MM.1S (cell line): ENCODE measurements around the gene HOXC10.

Source experiments
- DNase-seq: peaks from one replicate; pipeline ENCODE4 v3.0.0-alpha.2; 2015
- H2AFZ ChIP-seq: fragments of 300-600 bp; sonication (generic); 2 replicates; pipeline ENCODE4 v1.6.0; 2016; ENCODE audit warnings: antibody characterized with exemption, low read length
- H3F3A ChIP-seq: fragments of 300-600 bp; sonication (generic); 2 replicates; pipeline ENCODE4 v1.6.1; 2016; ENCODE audit warnings: mild to moderate bottlenecking, antibody characterized with exemption, low read length, moderate library complexity, mixed read lengths; ENCODE audit not compliant: insufficient read depth
- H3K27ac ChIP-seq: fragments of 300-600 bp; sonication (generic); 2 replicates; pipeline ENCODE4 v1.5.1; 2016; ENCODE audit warnings: mild to moderate bottlenecking, low read length
- H3K27me3 ChIP-seq: fragments of 300-600 bp; sonication (generic); replicated peaks from 2 replicates; pipeline ENCODE4 v1.6.0; 2016; ENCODE audit warnings: low read length; ENCODE audit not compliant: insufficient read depth
- H3K36me3 ChIP-seq: fragments of 300-600 bp; sonication (generic); replicated peaks from 2 replicates; pipeline ENCODE4 v1.6.1; 2016; ENCODE audit warnings: mild to moderate bottlenecking, low read length, mixed read lengths; ENCODE audit not compliant: insufficient read depth
- H3K4me1 ChIP-seq: fragments of 300-600 bp; sonication (generic); 2 replicates; pipeline ENCODE4 v1.6.1; 2016; ENCODE audit warnings: low read length, mixed read lengths
- H3K4me2 ChIP-seq: fragments of 300-600 bp; sonication (generic); 2 replicates; pipeline ENCODE4 v1.6.0; 2016; ENCODE audit warnings: low read depth, low read length
- H3K4me3 ChIP-seq: fragments of 300-600 bp; sonication (generic); 2 replicates; pipeline ENCODE4 v1.5.1; 2016; ENCODE audit warnings: low read length, mixed read lengths
- H3K79me2 ChIP-seq: fragments of 300-600 bp; sonication (generic); 2 replicates; pipeline ENCODE4 v1.6.1; 2016; ENCODE audit warnings: mixed run types, low read length, mixed read lengths
- H3K9ac ChIP-seq: fragments of 300-600 bp; sonication (generic); 2 replicates; pipeline ENCODE4 v1.6.1; 2016; ENCODE audit warnings: low read length, mixed read lengths
- H3K9me2 ChIP-seq: fragments of 300-600 bp; sonication (generic); replicated peaks from 2 replicates; pipeline ENCODE4 v1.6.1; 2016; ENCODE audit warnings: mild to moderate bottlenecking, low read length, mixed read lengths; ENCODE audit not compliant: insufficient read depth
- H3K9me3 ChIP-seq: fragments of 300-600 bp; sonication (generic); replicated peaks from 2 replicates; pipeline ENCODE4 v1.6.1; 2016; ENCODE audit warnings: mild to moderate bottlenecking, low read length, mixed read lengths; ENCODE audit not compliant: insufficient read depth
- H4K20me1 ChIP-seq: fragments of 300-600 bp; sonication (generic); 2 replicates; pipeline ENCODE4 v1.6.1; 2016; ENCODE audit warnings: mild to moderate bottlenecking, low read length, moderate library complexity, mixed read lengths; ENCODE audit not compliant: insufficient read depth
- EZH2 ChIP-seq: fragments of 300-600 bp; sonication (generic); optimal IDR thresholded peaks from 2 replicates; pipeline ENCODE3; 2017; ENCODE audit warnings: low read depth, mild to moderate bottlenecking, antibody characterized with exemption, low read length, mixed read lengths
- EZH2phosphoT487 ChIP-seq: fragments of 300-600 bp; sonication (generic); IDR thresholded peaks from 2 replicates; pipeline ENCODE4 v1.6.1; 2018; ENCODE audit warnings: antibody characterized with exemption, low read length
- TF ChIP-seq, protein P1 (sequence below): fragments of 300-600 bp; sonication (generic); IDR thresholded peaks from 2 replicates; pipeline ENCODE4 v1.5.1; 2016; ENCODE audit warnings: antibody characterized with exemption, low read length, mixed read lengths

The HOXC10 gene

DNA sequence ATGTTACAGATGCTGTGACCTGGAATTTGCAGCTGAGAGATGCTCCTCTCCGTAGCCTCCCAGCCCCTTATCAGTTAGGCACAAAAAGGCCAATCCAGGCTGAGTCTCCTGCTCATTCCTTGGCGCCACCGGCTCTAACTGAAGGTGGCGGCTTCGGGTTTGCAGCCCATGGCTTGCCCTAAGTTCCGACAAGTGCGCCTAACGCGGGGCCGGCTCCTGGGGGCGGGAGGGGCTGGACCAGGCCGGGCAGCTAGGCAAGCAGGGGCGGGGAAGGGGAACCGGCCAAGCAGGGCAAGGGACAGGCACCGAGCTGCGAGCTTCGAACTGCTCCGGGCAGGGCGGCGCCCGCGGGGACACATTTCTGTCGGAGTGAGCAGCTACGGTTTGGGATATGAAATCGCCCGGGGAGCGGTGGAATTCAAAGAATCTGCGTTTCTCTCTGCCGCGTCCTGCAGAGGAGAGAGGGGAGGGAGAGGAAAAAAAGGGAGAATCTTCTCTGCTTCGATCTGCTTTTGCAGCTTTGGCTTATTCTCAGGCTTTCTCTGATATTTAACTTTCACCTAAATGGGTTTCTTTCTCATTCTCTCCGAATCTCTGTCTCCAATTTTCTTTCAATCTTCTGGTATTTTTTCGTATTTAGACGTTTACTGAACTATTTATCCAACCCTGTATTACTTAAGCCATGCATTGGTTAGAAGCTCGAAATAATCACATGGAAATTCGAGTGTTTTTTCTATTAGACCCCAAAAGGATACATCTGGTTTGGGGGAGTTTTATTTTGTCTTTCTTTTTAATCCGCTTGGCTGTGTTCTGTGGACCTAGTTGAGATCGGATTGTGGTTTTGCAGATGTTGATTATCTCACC, 31.8 kb upstream of the HOXC10 start:
- no peaks in the 10 kb centered on the region for H3F3A ChIP-seq
- no peaks in the 10 kb centered on the region for H3K9me3 ChIP-seq
- no peaks in the 10 kb centered on the region for H4K20me1 ChIP-seq
- no peak overlapping the region for H3K9ac ChIP-seq
- peaks cover 99% of the 10 kb centered on the region for H3K27me3 ChIP-seq
- 0 out of 2 replicates have a peak, but pooled peaks cover 5% of the 10 kb centered on the region for H3K4me1 ChIP-seq
- H3K4me2 ChIP-seq, result no peak overlapping the region
- H3K79me2 ChIP-seq, result no peaks in the 10 kb centered on the region
- H3K27ac ChIP-seq, result no peak overlapping the region
- TF ChIP-seq, protein P1, sequence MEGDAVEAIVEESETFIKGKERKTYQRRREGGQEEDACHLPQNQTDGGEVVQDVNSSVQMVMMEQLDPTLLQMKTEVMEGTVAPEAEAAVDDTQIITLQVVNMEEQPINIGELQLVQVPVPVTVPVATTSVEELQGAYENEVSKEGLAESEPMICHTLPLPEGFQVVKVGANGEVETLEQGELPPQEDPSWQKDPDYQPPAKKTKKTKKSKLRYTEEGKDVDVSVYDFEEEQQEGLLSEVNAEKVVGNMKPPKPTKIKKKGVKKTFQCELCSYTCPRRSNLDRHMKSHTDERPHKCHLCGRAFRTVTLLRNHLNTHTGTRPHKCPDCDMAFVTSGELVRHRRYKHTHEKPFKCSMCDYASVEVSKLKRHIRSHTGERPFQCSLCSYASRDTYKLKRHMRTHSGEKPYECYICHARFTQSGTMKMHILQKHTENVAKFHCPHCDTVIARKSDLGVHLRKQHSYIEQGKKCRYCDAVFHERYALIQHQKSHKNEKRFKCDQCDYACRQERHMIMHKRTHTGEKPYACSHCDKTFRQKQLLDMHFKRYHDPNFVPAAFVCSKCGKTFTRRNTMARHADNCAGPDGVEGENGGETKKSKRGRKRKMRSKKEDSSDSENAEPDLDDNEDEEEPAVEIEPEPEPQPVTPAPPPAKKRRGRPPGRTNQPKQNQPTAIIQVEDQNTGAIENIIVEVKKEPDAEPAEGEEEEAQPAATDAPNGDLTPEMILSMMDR, result no peak
- TF ChIP-seq EZH2phosphoT487, result 0 out of 2 replicates have a peak, but pooled peaks have one; percentile 29
- no peak for TF ChIP-seq EZH2
- H3K36me3 ChIP-seq, result no peaks in the 10 kb centered on the region
- no peaks in the 10 kb centered on the region for H3K9me2 ChIP-seq
- H3K4me3 ChIP-seq, result no peak overlapping the region
- DNase-seq, result no peak
- no peak overlapping the region for H2AFZ ChIP-seq

DNA sequence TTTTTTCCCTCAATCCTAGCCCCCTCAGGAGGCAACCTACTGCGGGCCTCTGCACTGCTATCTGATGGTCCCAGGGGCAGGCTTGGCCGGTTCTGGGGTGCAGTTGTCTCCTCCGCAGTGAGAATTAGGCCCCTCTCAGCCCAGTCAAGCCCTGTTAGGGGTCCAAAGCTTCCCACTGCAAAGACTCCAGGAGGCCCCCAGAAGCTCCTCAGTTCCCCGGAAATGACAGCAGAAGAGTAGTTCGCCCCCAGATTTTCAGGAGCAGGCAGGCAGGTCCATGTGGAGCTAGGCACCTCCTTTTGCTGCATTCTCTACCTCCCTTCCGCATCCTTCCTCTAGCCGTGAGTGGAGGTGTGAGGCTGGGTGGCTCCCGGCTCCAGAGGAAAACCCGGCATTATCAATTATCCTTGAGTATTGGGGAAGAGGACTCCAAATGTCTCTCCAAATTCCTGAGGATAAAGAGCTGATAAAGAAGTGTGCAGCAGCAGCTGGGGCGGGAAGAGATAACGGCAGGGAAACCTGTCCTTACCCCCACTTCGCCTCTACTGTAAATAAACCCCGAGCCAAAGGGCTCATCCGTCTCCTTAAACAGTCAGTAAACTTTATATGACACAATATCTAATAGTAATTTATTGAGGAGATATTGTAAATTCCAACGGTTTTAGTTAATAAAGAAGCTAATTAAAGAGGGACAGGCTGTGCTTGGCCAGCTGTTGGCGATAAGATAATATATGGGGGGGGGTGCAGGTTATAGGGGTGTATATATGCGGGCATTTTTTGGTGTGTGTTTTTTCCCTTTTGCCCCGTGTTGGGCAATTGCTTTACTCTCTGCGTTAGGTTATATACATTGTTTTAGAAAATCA, 30.9 kb upstream of the HOXC10 start:
- TF ChIP-seq, protein P1, result no peak
- TF ChIP-seq EZH2 (no peak), EZH2phosphoT487 (no peak)
- H3K9ac ChIP-seq, result no peak overlapping the region
- H3K9me2 ChIP-seq, result no peaks in the 10 kb centered on the region
- no peak overlapping the region for H3K27ac ChIP-seq
- peaks cover 99% of the 10 kb centered on the region for H3K27me3 ChIP-seq
- H2AFZ ChIP-seq, result no peak overlapping the region
- H3K4me1 ChIP-seq, result 0 out of 2 replicates have a peak, but pooled peaks cover 5% of the 10 kb centered on the region
- no peaks in the 10 kb centered on the region for H3K9me3 ChIP-seq
- no peaks in the 10 kb centered on the region for H3K79me2 ChIP-seq
- DNase-seq, result no peak
- H4K20me1 ChIP-seq, result no peaks in the 10 kb centered on the region
- H3F3A ChIP-seq, result no peaks in the 10 kb centered on the region
- H3K36me3 ChIP-seq, result no peaks in the 10 kb centered on the region
- no peak overlapping the region for H3K4me3 ChIP-seq
- H3K4me2 ChIP-seq, result no peak overlapping the region

DNA sequence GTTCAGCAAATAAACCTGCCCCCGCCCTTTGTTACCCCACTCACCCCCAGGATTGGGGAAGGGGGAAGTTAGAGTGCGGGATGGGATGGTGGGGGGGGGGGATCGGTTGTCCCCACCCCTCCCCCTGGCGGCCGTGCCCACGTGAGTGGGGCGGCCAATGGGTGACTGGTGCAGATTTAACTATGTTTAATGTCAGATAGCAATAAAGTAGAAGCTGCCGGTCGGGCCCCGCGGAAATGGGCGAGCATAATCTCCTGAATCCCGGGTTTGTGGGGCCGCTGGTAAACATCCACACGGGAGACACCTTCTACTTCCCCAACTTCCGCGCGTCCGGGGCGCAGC, 30.3 kb upstream of the HOXC10 start, which contains the start of gene HOXC12:
Gene HOXC12, plus strand, starts transcription at position 210 of the 342 bp plus-strand sequence. Its CDS starts 27 bp downstream, at position 237.
- Histone ChIP-seq H3K9me3 (no peaks in the 10 kb centered on the region), H3K9ac (no peak within 1 kb of the TSS), H3K9me2 (no peaks in the 10 kb centered on the region), H3K4me2 (no peak within 1 kb of the TSS), H2AFZ (no peak within 1 kb of the TSS), H3K4me1 (0 out of 2 replicates have a peak, but pooled peaks cover 5% of the 10 kb centered on the region), H3K79me2 (no peaks in the 10 kb centered on the region), H3K27ac (no peak within 1 kb of the TSS), H3K4me3 (no peak within 1 kb of the TSS), H4K20me1 (no peaks in the 10 kb centered on the region), H3K27me3 (peaks cover 99% of the 10 kb centered on the region), H3F3A (no peaks in the 10 kb centered on the region), H3K36me3 (no peaks in the 10 kb centered on the region)
- TF ChIP-seq, protein P1, result no peak
- no peak for TF ChIP-seq EZH2phosphoT487
- no peak for TF ChIP-seq EZH2
- DNase-seq, result no peak
